HG03565 (cell line): ENCODE measurements around the gene FAM171A1.

Experiments used
- ATAC-seq: cut with Tn5 transposase; IDR thresholded peaks from one replicate; pipeline ENCODE4 v1.9.1; 2021; ENCODE audit warnings: mild to moderate bottlenecking, moderate library complexity; ENCODE audit not compliant: unreplicated experiment

FAM171A1 gene

GRCh38 chr10:15181576-15182156, 189.4 kb downstream of the FAM171A1 start:
- no peak for ATAC-seq

GRCh38 chr10:15180736-15181135, 190.4 kb downstream of the FAM171A1 start:
- no peak for ATAC-seq

- no peak for ATAC-seq
Observed at GRCh38 chr10:15176269-15176668, 194.8 kb downstream of the FAM171A1 start.

GRCh38 chr10:15175587-15175986, 195.5 kb downstream of the FAM171A1 start:
- ATAC-seq, result no peak

GRCh38 chr10:15172306-15172840, 198.7 kb downstream of the FAM171A1 start:
- ATAC-seq, result no peak

GRCh38 chr10:15169555-15170401, 201.3 kb downstream of the FAM171A1 start:
- no peak for ATAC-seq

GRCh38 chr10:15168786-15169554, 202.1 kb downstream of the FAM171A1 start:
- peak; percentile 32 for ATAC-seq

- ATAC-seq, result peak; percentile 76
Observed at GRCh38 chr10:15168291-15168785, 202.8 kb downstream of the FAM171A1 start, which contains the start of gene NMT2. Gene NMT2, minus strand, starts transcription at chr10:15168693. Its CDS starts 81 bp downstream, at chr10:15168612.

- ATAC-seq, result peak; percentile 24
Observed at GRCh38 chr10:15167411-15168290, 203.4 kb downstream of the FAM171A1 start.

- no peak for ATAC-seq
Observed at GRCh38 chr10:15166325-15166724, 204.8 kb downstream of the FAM171A1 start.

- no peak for ATAC-seq
Observed at GRCh38 chr10:15163253-15163828, 207.7 kb downstream of the FAM171A1 start.
